ENCODE data around the gene TMEM134.

GRCh38 chr11:67456068-67456705, 12.9 kb downstream of the TMEM134 start:
- TF ChIP-seq REST (IDR thresholded peaks at IDR 0.05) (no peak), CTCF (IDR thresholded peaks at IDR 0.05; ENCODE audit: low read depth, low read length, missing input control) (no peak), MAX (IDR thresholded peaks at IDR 0.05) (no peak), RAD21 (IDR thresholded peaks at IDR 0.05) (no peak), SP1 (IDR thresholded peaks at IDR 0.05) (no peak), YY1 (IDR thresholded peaks at IDR 0.05) (no peak), ATF3 (IDR thresholded peaks at IDR 0.05) (no peak), RXRA (IDR thresholded peaks at IDR 0.05) (no peak), JUND (IDR thresholded peaks at IDR 0.05) (no peak), TAF1 (conservative IDR thresholded peaks at IDR 0.05) (no peak), FOXA2 (IDR thresholded peaks at IDR 0.05) (no peak), GABPA (IDR thresholded peaks at IDR 0.05 in 1 of 2, conservative IDR thresholded peaks at IDR 0.05 in 1 of 2) (no peak)
